ENCODE measurements around the gene RFXANK. TPM values are rescaled to one million over a fixed set of nuclear protein-coding genes. Genes with fewer than 3 reads are reported as not detected.

The RFXANK gene, protein sequence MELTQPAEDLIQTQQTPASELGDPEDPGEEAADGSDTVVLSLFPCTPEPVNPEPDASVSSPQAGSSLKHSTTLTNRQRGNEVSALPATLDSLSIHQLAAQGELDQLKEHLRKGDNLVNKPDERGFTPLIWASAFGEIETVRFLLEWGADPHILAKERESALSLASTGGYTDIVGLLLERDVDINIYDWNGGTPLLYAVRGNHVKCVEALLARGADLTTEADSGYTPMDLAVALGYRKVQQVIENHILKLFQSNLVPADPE
- polyA plus RNA-seq: 100 to 1,000 TPM in 2 of 4 donors, 10 to 100 TPM in 2; 59.7 to 149 (median 104) TPM
- long read RNA-seq, donor 1, transcript RFXANK-203 (9 exons, 1,212 nt): major isoform, 16 of 53 reads
- long read RNA-seq, donor 1, partial matches to known transcripts: 31 of 53 reads
- long read RNA-seq, donor 1, other reads (novel, unspliced or antisense): 0 of 53 reads
- long read RNA-seq, donor 2, partial matches to known transcripts: 0 of 3 reads
- long read RNA-seq, donor 2, other reads (novel, unspliced or antisense): 0 of 3 reads
- long read RNA-seq, donor 3, transcript RFXANK-203 (9 exons, 1,212 nt): major isoform, 9 of 27 reads
- long read RNA-seq, donor 3, partial matches to known transcripts: 6 of 27 reads
- long read RNA-seq, donor 3, other reads (novel, unspliced or antisense): 7 of 27 reads
- long read RNA-seq, donor 4: 0 reads
- long read RNA-seq, donor 5, partial matches to known transcripts: 0 of 3 reads
- long read RNA-seq, donor 5, other reads (novel, unspliced or antisense): 0 of 3 reads
- long read RNA-seq, donor 6, transcript RFXANK-203 (9 exons, 1,212 nt): major isoform, 6 of 10 reads
- long read RNA-seq, donor 6, partial matches to known transcripts: 0 of 10 reads
- long read RNA-seq, donor 6, other reads (novel, unspliced or antisense): 0 of 10 reads
- long read RNA-seq, donor 7, transcript RFXANK-203 (9 exons, 1,212 nt): major isoform, 8 of 45 reads
- long read RNA-seq, donor 7, partial matches to known transcripts: 13 of 45 reads
- long read RNA-seq, donor 7, other reads (novel, unspliced or antisense): 21 of 45 reads
- long read RNA-seq, donor 8, partial matches to known transcripts: 0 of 1 reads
- long read RNA-seq, donor 8, other reads (novel, unspliced or antisense): 0 of 1 reads
- long read RNA-seq, donor 9, partial matches to known transcripts: 0 of 4 reads
- long read RNA-seq, donor 9, other reads (novel, unspliced or antisense): 0 of 4 reads
- long read RNA-seq, donor 10, transcript RFXANK-203 (9 exons, 1,212 nt): major isoform, 10 of 16 reads
- long read RNA-seq, donor 10, partial matches to known transcripts: 0 of 16 reads
- long read RNA-seq, donor 10, other reads (novel, unspliced or antisense): 5 of 16 reads

DNA sequence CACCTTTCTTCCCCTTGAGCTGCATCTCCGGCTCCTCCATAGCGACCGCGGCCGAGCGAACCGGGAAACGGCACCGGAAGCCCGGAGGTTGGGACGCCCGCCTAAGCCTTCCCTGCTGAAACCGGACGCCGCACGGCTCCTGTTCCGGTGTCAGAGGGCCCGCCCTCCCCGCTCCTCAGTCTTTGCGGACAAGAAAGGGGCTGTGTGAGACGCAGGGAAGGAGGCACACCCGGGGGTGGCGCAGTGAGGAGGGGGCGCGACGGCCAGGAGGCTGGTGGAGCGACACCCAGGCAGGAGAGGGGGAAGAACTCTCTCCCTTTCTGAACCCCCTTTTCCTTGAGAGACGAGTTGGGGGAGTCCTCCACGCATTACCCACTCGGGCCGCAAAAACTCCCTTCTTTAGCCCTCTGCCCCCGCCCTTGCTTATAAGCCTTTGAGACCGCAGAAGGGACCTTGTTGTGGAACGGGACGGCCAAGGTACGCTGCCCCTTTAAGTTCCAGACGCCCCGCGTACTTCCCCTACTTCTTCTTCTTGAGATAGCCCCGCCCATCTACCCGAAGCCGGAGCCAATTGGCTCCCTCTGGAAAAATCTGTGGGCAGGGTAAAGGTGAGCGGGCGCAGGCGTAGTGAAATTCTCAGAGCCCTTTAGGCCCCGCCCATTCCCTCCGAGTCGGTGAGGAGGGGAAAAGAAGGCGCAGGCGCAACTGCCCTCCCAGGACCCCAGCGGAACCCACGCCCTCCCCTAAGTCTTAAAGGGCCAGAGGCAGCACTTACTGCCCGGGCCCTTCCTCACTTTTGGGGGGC is at the start of gene RFXANK, which contains the start of gene BORCS8:
RFXANK (plus strand) TSS at position 181 of the 805 bp plus-strand sequence. CDS start 1,689 bp downstream, outside the sequence.
BORCS8 (minus strand) TSS at position 75 of the 805 bp plus-strand sequence; CDS start at position 40, 35 bp downstream.
- Histone ChIP-seq H3K4me3 (ENCODE audit: low read depth in 1 of 3, low read length in 3 of 3) (peak within 1 kb of the TSS; percentile 79 to 94 (median 89)), H3K27ac (ENCODE audit: low read depth in 1 of 3, low read length in 2 of 3) (peak within 1 kb of the TSS; percentile 98 to 100 (median 99)), H3K27me3 (ENCODE audit: control insufficient read depth in 3 of 3, insufficient read depth in 3 of 3, low read length in 3 of 3) (no peaks in the 10 kb centered on the region), H3K9me3 (ENCODE audit: control insufficient read depth in 2 of 2, insufficient read depth in 1 of 2, low read depth in 1 of 2, low read length in 1 of 2) (no peaks in the 10 kb centered on the region), H3K4me1 (ENCODE audit: control insufficient read depth in 3 of 3, insufficient read depth in 2 of 3, low read depth in 1 of 3, low read length in 2 of 3) (peaks cover 3 to 9% (median 4%) of the 10 kb centered on the region in 3 donors), H3K36me3 (ENCODE audit: control insufficient read depth in 3 of 3, insufficient read depth in 2 of 3, low read depth in 1 of 3, low read length in 3 of 3) (peaks cover 0 to 19% (median 0%) of the 10 kb centered on the region in 3 donors)
- FAIRE-seq (no peak), DNase-seq (peak; percentile 100)
- 0 to 1% (median 1%) methylated on average over 35 to 53 of the region's 53 CpGs for WGBS, 3 donors

DNA sequence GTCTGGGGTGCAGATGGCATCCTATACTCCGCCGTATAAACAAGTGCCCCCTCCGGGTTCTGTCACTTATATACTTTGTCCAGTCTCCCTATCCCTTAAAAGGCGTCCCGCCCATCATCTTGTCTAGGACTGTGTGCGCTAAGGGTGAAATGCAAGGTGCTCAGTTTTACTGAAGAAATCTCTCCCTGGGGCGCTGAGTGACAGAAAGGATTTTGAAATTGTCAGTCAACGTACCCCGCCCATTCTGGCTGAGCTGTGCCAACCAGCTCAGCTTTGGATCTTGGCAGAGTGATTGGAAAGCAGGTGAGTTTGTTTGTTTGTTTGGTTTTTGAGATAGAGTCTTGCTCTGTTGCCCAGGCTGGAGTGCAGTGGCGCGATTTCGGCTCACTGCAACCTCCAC is 49.7 kb upstream of the RFXANK start:
- DNase-seq (no peak), FAIRE-seq (no peak)
- WGBS, 3 donors: 78 to 93% (median 83%) methylated on average over 12 of the region's 12 CpGs
- H3K27me3 ChIP-seq (ENCODE audit: control insufficient read depth in 3 of 3, insufficient read depth in 3 of 3, low read length in 3 of 3): peaks cover 0 to 4% (median 0%) of the 10 kb centered on the region in 3 donors
- H3K4me1 ChIP-seq (ENCODE audit: control insufficient read depth in 3 of 3, insufficient read depth in 2 of 3, low read depth in 1 of 3, low read length in 2 of 3): peaks cover 0 to 3% (median 0%) of the 10 kb centered on the region in 3 donors
- peaks cover 0 to 11% (median 0%) of the 10 kb centered on the region in 3 donors for H3K36me3 ChIP-seq (ENCODE audit: control insufficient read depth in 3 of 3, insufficient read depth in 2 of 3, low read depth in 1 of 3, low read length in 3 of 3)
- no peak overlapping the region for H3K4me3 ChIP-seq (ENCODE audit: low read depth in 1 of 3, low read length in 3 of 3)
- H3K9me3 ChIP-seq (ENCODE audit: control insufficient read depth in 2 of 2, insufficient read depth in 1 of 2, low read depth in 1 of 2, low read length in 1 of 2): peaks cover 0 to 2% of the 10 kb centered on the region in 2 donors
- H3K27ac ChIP-seq (ENCODE audit: low read depth in 1 of 3, low read length in 2 of 3): no peak overlapping the region

DNA sequence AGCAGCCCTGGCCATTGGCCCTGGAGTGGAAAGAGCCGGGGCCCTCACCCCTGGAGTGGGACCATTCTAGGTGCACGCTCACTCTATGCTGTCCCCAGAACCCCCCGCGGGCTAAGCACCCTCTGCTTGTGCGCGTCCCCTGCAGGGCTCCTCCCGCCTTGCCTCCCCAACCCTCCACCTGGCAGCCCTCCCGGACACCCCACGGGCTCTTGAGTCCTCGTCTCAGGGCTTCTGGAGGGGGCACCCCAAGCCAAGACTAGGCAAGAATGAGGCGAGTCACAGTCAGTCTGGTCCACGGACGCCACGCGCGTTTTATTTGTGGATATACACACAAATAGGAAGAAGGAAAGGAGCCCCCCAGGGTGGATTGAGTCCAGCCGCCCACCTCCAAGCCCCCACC is 46.8 kb upstream of the RFXANK start:
- Histone ChIP-seq H3K36me3 (ENCODE audit: control insufficient read depth in 3 of 3, insufficient read depth in 2 of 3, low read depth in 1 of 3, low read length in 3 of 3) (peaks cover 0 to 31% (median 0%) of the 10 kb centered on the region in 3 donors), H3K9me3 (ENCODE audit: control insufficient read depth in 2 of 2, insufficient read depth in 1 of 2, low read depth in 1 of 2, low read length in 1 of 2) (peaks cover 0 to 4% of the 10 kb centered on the region in 2 donors), H3K4me1 (ENCODE audit: control insufficient read depth in 3 of 3, insufficient read depth in 2 of 3, low read depth in 1 of 3, low read length in 2 of 3) (peaks cover 0 to 3% (median 0%) of the 10 kb centered on the region in 3 donors), H3K27ac (ENCODE audit: low read depth in 1 of 3, low read length in 2 of 3) (no peak overlapping the region), H3K27me3 (ENCODE audit: control insufficient read depth in 3 of 3, insufficient read depth in 3 of 3, low read length in 3 of 3) (no peaks in the 10 kb centered on the region), H3K4me3 (ENCODE audit: low read depth in 1 of 3, low read length in 3 of 3) (no peak overlapping the region)
- 89 to 93% (median 90%) methylated on average over 12 to 17 of the region's 17 CpGs for WGBS, 3 donors
- no peak for FAIRE-seq
- DNase-seq: no peak

GRCh38 chr19:19145684-19146608 is 46.1 kb upstream of the RFXANK start:
- Histone ChIP-seq H3K4me1 (ENCODE audit: control insufficient read depth in 3 of 3, insufficient read depth in 2 of 3, low read depth in 1 of 3, low read length in 2 of 3) (peaks cover 0 to 3% (median 0%) of the 10 kb centered on the region in 3 donors), H3K27ac (ENCODE audit: low read depth in 1 of 3, low read length in 2 of 3) (no peak overlapping the region), H3K4me3 (ENCODE audit: low read depth in 1 of 3, low read length in 3 of 3) (peak overlapping the region in 1 of 3 donors; percentile 17), H3K27me3 (ENCODE audit: control insufficient read depth in 3 of 3, insufficient read depth in 3 of 3, low read length in 3 of 3) (no peaks in the 10 kb centered on the region), H3K9me3 (ENCODE audit: control insufficient read depth in 2 of 2, insufficient read depth in 1 of 2, low read depth in 1 of 2, low read length in 1 of 2) (peaks cover 0 to 4% of the 10 kb centered on the region in 2 donors), H3K36me3 (ENCODE audit: control insufficient read depth in 3 of 3, insufficient read depth in 2 of 3, low read depth in 1 of 3, low read length in 3 of 3) (peaks cover 0 to 37% (median 0%) of the 10 kb centered on the region in 3 donors)
- WGBS, 3 donors: 35 to 43% (median 38%) methylated on average over 35 to 47 of the region's 47 CpGs
- DNase-seq: peak; percentile 66 to 83
- FAIRE-seq: no peak

GRCh38 chr19:19146865-19147264 is 45.2 kb upstream of the RFXANK start:
- Histone ChIP-seq H3K36me3 (ENCODE audit: control insufficient read depth in 3 of 3, insufficient read depth in 2 of 3, low read depth in 1 of 3, low read length in 3 of 3) (peaks cover 0 to 40% (median 0%) of the 10 kb centered on the region in 3 donors), H3K27me3 (ENCODE audit: control insufficient read depth in 3 of 3, insufficient read depth in 3 of 3, low read length in 3 of 3) (no peaks in the 10 kb centered on the region), H3K4me3 (ENCODE audit: low read depth in 1 of 3, low read length in 3 of 3) (no peak overlapping the region), H3K4me1 (ENCODE audit: control insufficient read depth in 3 of 3, insufficient read depth in 2 of 3, low read depth in 1 of 3, low read length in 2 of 3) (peaks cover 0 to 3% (median 0%) of the 10 kb centered on the region in 3 donors), H3K9me3 (ENCODE audit: control insufficient read depth in 2 of 2, insufficient read depth in 1 of 2, low read depth in 1 of 2, low read length in 1 of 2) (peaks cover 0 to 4% of the 10 kb centered on the region in 2 donors), H3K27ac (ENCODE audit: low read depth in 1 of 3, low read length in 2 of 3) (no peak overlapping the region)
- 93 to 97% (median 97%) methylated on average over 7 of the region's 7 CpGs for WGBS, 3 donors
- no peak for DNase-seq
- no peak for FAIRE-seq

- H3K27ac ChIP-seq (ENCODE audit: low read depth in 1 of 3, low read length in 2 of 3): no peak overlapping the region
- FAIRE-seq: no peak
- H3K9me3 ChIP-seq (ENCODE audit: control insufficient read depth in 2 of 2, insufficient read depth in 1 of 2, low read depth in 1 of 2, low read length in 1 of 2): peaks cover 0 to 4% of the 10 kb centered on the region in 2 donors
- H3K4me3 ChIP-seq (ENCODE audit: low read depth in 1 of 3, low read length in 3 of 3): no peak overlapping the region
- peaks cover 0 to 40% (median 0%) of the 10 kb centered on the region in 3 donors for H3K36me3 ChIP-seq (ENCODE audit: control insufficient read depth in 3 of 3, insufficient read depth in 2 of 3, low read depth in 1 of 3, low read length in 3 of 3)
- peaks cover 0 to 3% (median 0%) of the 10 kb centered on the region in 3 donors for H3K4me1 ChIP-seq (ENCODE audit: control insufficient read depth in 3 of 3, insufficient read depth in 2 of 3, low read depth in 1 of 3, low read length in 2 of 3)
- no peak for DNase-seq
- 94 to 95% (median 94%) methylated on average over 5 of the region's 5 CpGs for WGBS, 3 donors
- H3K27me3 ChIP-seq (ENCODE audit: control insufficient read depth in 3 of 3, insufficient read depth in 3 of 3, low read length in 3 of 3): no peaks in the 10 kb centered on the region
Observed at GRCh38 chr19:19147344-19147743, 44.7 kb upstream of the RFXANK start.
